ENCODE measurements around the gene PRDM5.

DNA sequence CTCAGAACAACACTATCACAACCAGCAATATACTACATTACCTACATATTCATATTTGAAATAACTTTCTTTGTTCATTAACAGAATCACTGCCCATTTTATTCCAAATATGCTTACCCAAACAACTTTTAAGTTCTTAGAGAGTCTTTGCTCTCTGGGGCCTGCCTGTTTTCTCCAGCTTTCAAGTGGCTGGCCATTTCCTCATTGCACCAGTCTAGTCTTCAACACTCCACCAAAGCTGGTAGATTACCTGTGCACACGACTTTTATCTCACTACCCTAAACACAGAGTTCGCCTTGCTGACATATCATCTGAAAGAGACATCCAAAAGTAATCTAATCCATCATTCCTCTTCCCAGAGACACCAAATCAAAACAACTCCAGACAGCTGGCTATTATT is 66.2 kb downstream of the PRDM5 start:
- TF ChIP-seq, protein P1, sequence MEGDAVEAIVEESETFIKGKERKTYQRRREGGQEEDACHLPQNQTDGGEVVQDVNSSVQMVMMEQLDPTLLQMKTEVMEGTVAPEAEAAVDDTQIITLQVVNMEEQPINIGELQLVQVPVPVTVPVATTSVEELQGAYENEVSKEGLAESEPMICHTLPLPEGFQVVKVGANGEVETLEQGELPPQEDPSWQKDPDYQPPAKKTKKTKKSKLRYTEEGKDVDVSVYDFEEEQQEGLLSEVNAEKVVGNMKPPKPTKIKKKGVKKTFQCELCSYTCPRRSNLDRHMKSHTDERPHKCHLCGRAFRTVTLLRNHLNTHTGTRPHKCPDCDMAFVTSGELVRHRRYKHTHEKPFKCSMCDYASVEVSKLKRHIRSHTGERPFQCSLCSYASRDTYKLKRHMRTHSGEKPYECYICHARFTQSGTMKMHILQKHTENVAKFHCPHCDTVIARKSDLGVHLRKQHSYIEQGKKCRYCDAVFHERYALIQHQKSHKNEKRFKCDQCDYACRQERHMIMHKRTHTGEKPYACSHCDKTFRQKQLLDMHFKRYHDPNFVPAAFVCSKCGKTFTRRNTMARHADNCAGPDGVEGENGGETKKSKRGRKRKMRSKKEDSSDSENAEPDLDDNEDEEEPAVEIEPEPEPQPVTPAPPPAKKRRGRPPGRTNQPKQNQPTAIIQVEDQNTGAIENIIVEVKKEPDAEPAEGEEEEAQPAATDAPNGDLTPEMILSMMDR (IDR thresholded peaks at IDR 0.05), result no peak
- TF ChIP-seq POLR2A (IDR thresholded peaks at IDR 0.05), result no peak

Measured in thyroid gland (tissue), 4 donors.